ENCODE results near the gene PRDX5. TPM values are rescaled to one million over a fixed set of nuclear protein-coding genes. Genes with fewer than 3 reads are reported as not detected.
A peak's percentile ranks its signal among the peaks of the same experiment; 100 is the strongest.

PRDX5 gene
- total RNA-seq, 2 experiments from 2014 or later = 177 to 217 TPM

- H2AFZ ChIP-seq (ENCODE audit: low read length) = no peak overlapping the region; the same call in 1 of the 2 replicates
- H3K4me2 ChIP-seq (ENCODE audit: low read length) = peak overlapping the region; percentile 38
- DNase-seq (ENCODE audit: low spot score) = peak; percentile 86
- no peaks in the 10 kb centered on the region for H4K20me1 ChIP-seq (ENCODE audit: insufficient read depth, low read length)
- H3K79me2 ChIP-seq (ENCODE audit: insufficient read depth, low read depth, low read length) = no peaks in the 10 kb centered on the region
- H3K36me3 ChIP-seq (ENCODE audit: insufficient read depth, low read length) = peaks cover 12% of the 10 kb centered on the region; the same call in 1 of the 2 replicates
- H3K4me1 ChIP-seq (ENCODE audit: insufficient read depth, low read length, poor library complexity, severe bottlenecking) = peaks cover 44% of the 10 kb centered on the region
- BruUV-seq (replicated peaks) = no TSS peak
- TF ChIP-seq, protein P1, sequence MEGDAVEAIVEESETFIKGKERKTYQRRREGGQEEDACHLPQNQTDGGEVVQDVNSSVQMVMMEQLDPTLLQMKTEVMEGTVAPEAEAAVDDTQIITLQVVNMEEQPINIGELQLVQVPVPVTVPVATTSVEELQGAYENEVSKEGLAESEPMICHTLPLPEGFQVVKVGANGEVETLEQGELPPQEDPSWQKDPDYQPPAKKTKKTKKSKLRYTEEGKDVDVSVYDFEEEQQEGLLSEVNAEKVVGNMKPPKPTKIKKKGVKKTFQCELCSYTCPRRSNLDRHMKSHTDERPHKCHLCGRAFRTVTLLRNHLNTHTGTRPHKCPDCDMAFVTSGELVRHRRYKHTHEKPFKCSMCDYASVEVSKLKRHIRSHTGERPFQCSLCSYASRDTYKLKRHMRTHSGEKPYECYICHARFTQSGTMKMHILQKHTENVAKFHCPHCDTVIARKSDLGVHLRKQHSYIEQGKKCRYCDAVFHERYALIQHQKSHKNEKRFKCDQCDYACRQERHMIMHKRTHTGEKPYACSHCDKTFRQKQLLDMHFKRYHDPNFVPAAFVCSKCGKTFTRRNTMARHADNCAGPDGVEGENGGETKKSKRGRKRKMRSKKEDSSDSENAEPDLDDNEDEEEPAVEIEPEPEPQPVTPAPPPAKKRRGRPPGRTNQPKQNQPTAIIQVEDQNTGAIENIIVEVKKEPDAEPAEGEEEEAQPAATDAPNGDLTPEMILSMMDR (conservative IDR thresholded peaks at IDR 0.05; ENCODE audit: low read length) = peak; percentile 93
- no peak for TF ChIP-seq EZH2phosphoT487 (IDR thresholded peaks at IDR 0.05; ENCODE audit: borderline replicate concordance, low read depth, low read length)
- H3K9me3 ChIP-seq (ENCODE audit: low read length) = no peaks in the 10 kb centered on the region
- H3K4me3 ChIP-seq (ENCODE audit: low read depth, low read length, poor library complexity, severe bottlenecking) = no peak overlapping the region
- ChIA-PET POLR2A (interaction anchor here (0.6 to 3.2 kb wide), 5 partner anchors 15 to 148 kb away, joined by 3 to 17 read pairs (median 3); partner anchors contain the start of genes CCDC88B, PRDX5 and TRMT112), CTCF (ENCODE audit: unreplicated experiment) (interaction anchor here (0.6 to 3.1 kb wide), 8 partner anchors 9 to 295 kb away, joined by 3 to 33 read pairs (median 4); partner anchors contain the start of genes PRDX5 and TRMT112)
- intact Hi-C loops (cut with micrococcal nuclease; ENCODE audit: unreplicated experiment) = loop anchor here (1.0 kb wide), 2 partner anchors 13 to 38 kb away; partner anchors contain the start of gene TRMT112
- peak overlapping the region; percentile 29 for H3K27ac ChIP-seq (ENCODE audit: low read depth, low read length, poor library complexity, severe bottlenecking)
- no peaks in the 10 kb centered on the region for H3K9me2 ChIP-seq (ENCODE audit: insufficient read depth, low read length)
These were observed 37.4 kb downstream of the PRDX5 start for GRCh38 chr11:64355078-64355940.

DNA sequence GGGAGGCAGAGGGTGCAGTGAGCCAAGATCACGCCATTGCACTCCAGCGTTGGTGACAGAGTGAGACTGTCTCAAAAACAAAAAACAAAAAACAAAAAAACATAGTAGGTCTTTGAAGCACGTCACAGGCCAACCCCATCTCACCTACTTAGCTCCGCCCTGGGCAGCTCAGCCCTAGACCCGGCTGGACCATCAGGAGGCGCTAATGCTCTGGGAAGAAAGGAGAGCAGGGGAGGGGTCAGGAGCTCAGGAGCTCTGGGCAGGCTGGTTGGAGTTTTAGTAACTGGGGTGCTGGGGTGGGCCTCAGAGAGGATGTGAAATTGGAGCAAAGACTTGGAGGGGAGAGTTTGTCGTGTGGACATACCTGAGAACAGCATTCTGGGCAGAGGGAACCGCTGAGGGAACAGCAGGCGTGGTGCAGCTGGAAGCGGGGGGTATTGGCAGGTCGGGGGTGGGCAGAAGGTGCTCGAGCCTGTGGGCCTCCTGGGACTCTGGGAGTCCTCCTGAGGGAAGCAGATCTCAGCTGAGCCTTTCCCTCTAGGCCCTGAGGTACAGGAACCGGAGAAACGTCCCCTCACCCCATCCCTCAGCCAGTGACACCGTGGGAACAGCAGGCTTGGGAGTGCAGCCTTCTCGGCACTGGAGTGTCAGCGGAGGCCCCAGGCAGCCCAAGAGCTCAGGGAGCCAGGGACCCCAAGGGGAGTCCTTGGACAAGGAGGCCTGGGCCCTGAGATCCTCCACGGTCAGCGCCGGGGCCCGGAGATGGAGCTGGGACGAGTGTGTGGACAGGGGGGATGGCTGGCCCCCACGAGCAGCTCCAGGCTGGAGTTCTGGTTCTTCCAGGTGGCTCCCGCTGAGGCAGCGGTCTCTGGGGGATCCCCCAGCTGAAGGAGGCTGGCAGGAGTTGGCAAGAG is 38.8 kb downstream of the PRDX5 start:
- ChIA-PET CTCF (ENCODE audit: unreplicated experiment) (interaction anchor here (0.6 to 3.1 kb wide), 3 partner anchors 25 to 39 kb away, joined by 3 to 33 read pairs (median 3); partner anchors contain the start of genes PRDX5 and TRMT112), POLR2A (interaction anchor here (3.2 kb wide), 1 partner anchor 39 kb away, joined by 17 read pairs; the partner anchor contains the start of genes PRDX5 and TRMT112)
- Histone ChIP-seq H3K4me1 (ENCODE audit: insufficient read depth, low read length, poor library complexity, severe bottlenecking) (peaks cover 46% of the 10 kb centered on the region), H4K20me1 (ENCODE audit: insufficient read depth, low read length) (no peaks in the 10 kb centered on the region), H3K4me3 (ENCODE audit: low read depth, low read length, poor library complexity, severe bottlenecking) (no peak overlapping the region), H3K9me3 (ENCODE audit: low read length) (no peaks in the 10 kb centered on the region), H2AFZ (ENCODE audit: low read length) (no peak overlapping the region), H3K36me3 (ENCODE audit: insufficient read depth, low read length) (peaks cover 17% of the 10 kb centered on the region; the same call in 1 of the 2 replicates), H3K79me2 (ENCODE audit: insufficient read depth, low read depth, low read length) (no peaks in the 10 kb centered on the region), H3K4me2 (ENCODE audit: low read length) (no peak overlapping the region), H3K9me2 (ENCODE audit: insufficient read depth, low read length) (no peaks in the 10 kb centered on the region), H3K27ac (ENCODE audit: low read depth, low read length, poor library complexity, severe bottlenecking) (no peak overlapping the region)
- DNase-seq (ENCODE audit: low spot score) = peak; percentile 64
- TF ChIP-seq, protein P1 (conservative IDR thresholded peaks at IDR 0.05; ENCODE audit: low read length) = peak; percentile 77
- TF ChIP-seq EZH2phosphoT487 (IDR thresholded peaks at IDR 0.05; ENCODE audit: borderline replicate concordance, low read depth, low read length) = no peak
- BruUV-seq (replicated peaks) = TSS peak; percentile 94
- intact Hi-C loops (cut with micrococcal nuclease; ENCODE audit: unreplicated experiment) = no loop called here
